IPS DF 19.7 (cell line): Measurements from ENCODE around the gene IGFL2.
"Not testable (repeated sequence)": the region's sequence is repeated elsewhere in the genome, so short reads cannot be mapped to it uniquely, and the experiment has no call there.

Experiments
- DNase-seq: peaks from one replicate; pipeline ENCODE4 v3.0.0-alpha.2; 2013; ENCODE audit warnings: low read depth, low spot score

IGFL2 gene

GRCh38 chr19:46147791-46148288 is at the start of gene IGFL2:
Gene IGFL2, plus strand, starts transcription at chr19:46148238. Its CDS starts 41 bp downstream, at chr19:46148279.
- DNase-seq = no peak

- DNase-seq = no peak
Observed at GRCh38 chr19:46100344-46100743, 47.7 kb upstream of the IGFL2 start.

- DNase-seq = no peak
Observed at GRCh38 chr19:46101293-46101692, 46.7 kb upstream of the IGFL2 start.

- DNase-seq = not testable (repeated sequence)
Observed at GRCh38 chr19:46102333-46102732, 45.7 kb upstream of the IGFL2 start.

- no peak for DNase-seq
Observed at GRCh38 chr19:46107371-46107770, 40.7 kb upstream of the IGFL2 start.

GRCh38 chr19:46109876-46110275 is 38.2 kb upstream of the IGFL2 start:
- no peak for DNase-seq

GRCh38 chr19:46111376-46111775 is 36.7 kb upstream of the IGFL2 start:
- no peak for DNase-seq

GRCh38 chr19:46112527-46112926 is 35.5 kb upstream of the IGFL2 start:
- DNase-seq = no peak

- DNase-seq = no peak
Observed at GRCh38 chr19:46113726-46114125, 34.3 kb upstream of the IGFL2 start.

- no peak for DNase-seq
Observed at GRCh38 chr19:46115396-46116106, 32.5 kb upstream of the IGFL2 start.

- no peak for DNase-seq
Observed at GRCh38 chr19:46116121-46116520, 31.9 kb upstream of the IGFL2 start.

- DNase-seq = no peak
Observed at GRCh38 chr19:46118136-46118535, 29.9 kb upstream of the IGFL2 start.

- DNase-seq = no peak
Observed at GRCh38 chr19:46124638-46125115, 23.4 kb upstream of the IGFL2 start, which contains the start of gene IGFL3. Gene IGFL3, minus strand, starts transcription at chr19:46124688. Its CDS starts 39 bp downstream, at chr19:46124649.

GRCh38 chr19:46125447-46125846 is 22.6 kb upstream of the IGFL2 start:
- no peak for DNase-seq

- DNase-seq = no peak
Observed at GRCh38 chr19:46126086-46126580, 21.9 kb upstream of the IGFL2 start.

GRCh38 chr19:46131485-46132143 is 16.4 kb upstream of the IGFL2 start:
- no peak for DNase-seq

- no peak for DNase-seq
Observed at GRCh38 chr19:46132508-46133100, 15.4 kb upstream of the IGFL2 start.

GRCh38 chr19:46133101-46133627 is 14.9 kb upstream of the IGFL2 start:
- DNase-seq = peak; percentile 97

GRCh38 chr19:46133777-46134241 is 14.2 kb upstream of the IGFL2 start:
- peak; percentile 54 for DNase-seq

- no peak for DNase-seq
Observed at GRCh38 chr19:46134527-46134926, 13.5 kb upstream of the IGFL2 start.

- DNase-seq = no peak
Observed at GRCh38 chr19:46137915-46138473, 10.0 kb upstream of the IGFL2 start.

- DNase-seq = no peak
Observed at GRCh38 chr19:46141421-46141820, 6.6 kb upstream of the IGFL2 start.
